ENCODE data around the gene MEX3D. TPM values are rescaled to one million over a fixed set of nuclear protein-coding genes. Genes with fewer than 3 reads are reported as not detected.

Gene MEX3D
- total and polyA plus RNA-seq, 2 experiments from 2014 or later = 12.4 to 94.9 TPM

- TF ChIP-seq JUNB (IDR thresholded peaks at IDR 0.05; ENCODE audit: unreplicated experiment) (no peak), ZNF462 (CRISPR knock-in tag; IDR thresholded peaks at IDR 0.05) (no peak), ZNF114 (CRISPR knock-in tag; IDR thresholded peaks at IDR 0.05) (no peak)
Observed at GRCh38 chr19:1599460-1599846, 31.3 kb upstream of the MEX3D start (continued).

GRCh38 chr19:1598777-1599459 is 30.8 kb upstream of the MEX3D start:
- H3K36me3 Mint-ChIP-seq (ENCODE audit: low read depth) = peaks cover 39% of the 10 kb centered on the region
- peaks cover 3% of the 10 kb centered on the region; the same call in 2 of the 3 replicates for H3K4me1 Mint-ChIP-seq
- H4K20me1 ChIP-seq (replicated peaks; ENCODE audit: insufficient read depth) = peaks cover 40% of the 10 kb centered on the region
- peaks cover 17% of the 10 kb centered on the region for H3K27me3 Mint-ChIP-seq (ENCODE audit: insufficient read depth, low read depth, poor library complexity)
- no peaks in the 10 kb centered on the region for H3K27me3 ChIP-seq (ENCODE audit: insufficient read depth)
- H3K4me3 Mint-ChIP-seq = no peak overlapping the region
- no peak overlapping the region for H3K27ac Mint-ChIP-seq
- H2AFZ ChIP-seq = no peak overlapping the region
- H3K27ac ChIP-seq (ENCODE audit: low read depth) = no peak overlapping the region
- H3K9me3 Mint-ChIP-seq = no peaks in the 10 kb centered on the region
- H3K36me3 ChIP-seq (ENCODE audit: insufficient read depth) = peaks cover 11% of the 10 kb centered on the region
- H3K4me2 ChIP-seq = no peak overlapping the region
- H3K9me2 ChIP-seq (ENCODE audit: insufficient read depth) = no peaks in the 10 kb centered on the region
- H3F3A ChIP-seq (replicated peaks; ENCODE audit: low read depth) = peaks cover 4% of the 10 kb centered on the region
- no peaks in the 10 kb centered on the region for H3K4me1 ChIP-seq (ENCODE audit: insufficient read depth)
- DNase-seq (ENCODE audit: low spot score) = no peak
- no peak for ATAC-seq
- TF ChIP-seq ETS1 (IDR thresholded peaks at IDR 0.05) (no peak), JUNB (IDR thresholded peaks at IDR 0.05; ENCODE audit: unreplicated experiment) (no peak), EZH2phosphoT487 (IDR thresholded peaks at IDR 0.05; ENCODE audit: unreplicated experiment) (no peak)
- no peak overlapping the region for H3K4me3 ChIP-seq
- H3K79me2 ChIP-seq (replicated peaks; ENCODE audit: insufficient read depth) = peaks cover 38% of the 10 kb centered on the region
